Measurements from ENCODE around the gene MACROD2.

DNA sequence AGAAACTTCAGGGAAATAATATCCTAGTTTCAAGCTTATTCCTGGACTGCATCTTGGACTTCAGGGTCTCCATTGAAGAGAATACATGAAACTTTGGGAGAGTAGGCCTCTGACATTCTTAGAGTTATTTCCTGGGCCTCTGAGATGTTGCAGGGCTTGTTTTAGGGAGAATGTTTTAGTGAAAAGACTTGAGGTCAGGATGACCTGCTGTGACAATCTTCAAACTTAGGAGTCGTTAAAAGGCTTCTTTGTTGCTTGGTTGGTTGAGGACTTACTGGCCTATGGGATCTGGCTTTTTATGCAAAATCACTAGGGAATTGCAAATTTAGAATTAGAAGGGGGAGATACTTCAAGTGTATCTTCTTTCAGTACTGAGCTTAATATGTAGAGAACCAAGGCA, 955.3 kb downstream of the MACROD2 start:
- TF ChIP-seq, protein P1, sequence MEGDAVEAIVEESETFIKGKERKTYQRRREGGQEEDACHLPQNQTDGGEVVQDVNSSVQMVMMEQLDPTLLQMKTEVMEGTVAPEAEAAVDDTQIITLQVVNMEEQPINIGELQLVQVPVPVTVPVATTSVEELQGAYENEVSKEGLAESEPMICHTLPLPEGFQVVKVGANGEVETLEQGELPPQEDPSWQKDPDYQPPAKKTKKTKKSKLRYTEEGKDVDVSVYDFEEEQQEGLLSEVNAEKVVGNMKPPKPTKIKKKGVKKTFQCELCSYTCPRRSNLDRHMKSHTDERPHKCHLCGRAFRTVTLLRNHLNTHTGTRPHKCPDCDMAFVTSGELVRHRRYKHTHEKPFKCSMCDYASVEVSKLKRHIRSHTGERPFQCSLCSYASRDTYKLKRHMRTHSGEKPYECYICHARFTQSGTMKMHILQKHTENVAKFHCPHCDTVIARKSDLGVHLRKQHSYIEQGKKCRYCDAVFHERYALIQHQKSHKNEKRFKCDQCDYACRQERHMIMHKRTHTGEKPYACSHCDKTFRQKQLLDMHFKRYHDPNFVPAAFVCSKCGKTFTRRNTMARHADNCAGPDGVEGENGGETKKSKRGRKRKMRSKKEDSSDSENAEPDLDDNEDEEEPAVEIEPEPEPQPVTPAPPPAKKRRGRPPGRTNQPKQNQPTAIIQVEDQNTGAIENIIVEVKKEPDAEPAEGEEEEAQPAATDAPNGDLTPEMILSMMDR (conservative IDR thresholded peaks at IDR 0.05; ENCODE audit: low read depth, low read length), result no peak
- TF ChIP-seq EZH2 (IDR thresholded peaks at IDR 0.05; ENCODE audit: borderline replicate concordance, low read depth, low read length, poor library complexity, severe bottlenecking), result no peak
